ENCODE data around the gene SELENOW. TPM values are rescaled to one million over a fixed set of nuclear protein-coding genes. Genes with fewer than 3 reads are reported as not detected.
A peak's percentile ranks its signal among the peaks of the same experiment; 100 is the strongest.

SELENOW gene
- total and polyA plus RNA-seq, 2 of the 8 experiments (the other 6 are each of a cell fraction or from before 2014, with no cell fraction given), result 371 to 588 TPM

- TF ChIP-seq RBBP5 (IDR thresholded peaks at IDR 0.05; ENCODE audit: borderline replicate concordance, low read depth, low read length) (no peak), CBX8 (IDR thresholded peaks at IDR 0.05; ENCODE audit: borderline replicate concordance, low read depth, low read length) (no peak), SUZ12 (IDR thresholded peaks at IDR 0.05; ENCODE audit: low read length) (no peak), SP4 (IDR thresholded peaks at IDR 0.05; ENCODE audit: low read length) (no peak), MAFK (IDR thresholded peaks at IDR 0.05; ENCODE audit: low read depth, low read length) (no peak), BACH1 (IDR thresholded peaks at IDR 0.05; ENCODE audit: low read length) (no peak), SP2 (IDR thresholded peaks at IDR 0.05; ENCODE audit: low read length) (no peak), SIX5 (IDR thresholded peaks at IDR 0.05; ENCODE audit: low read depth, low read length) (no peak), RAD21 (IDR thresholded peaks at IDR 0.05 in 1 of 2, conservative IDR thresholded peaks at IDR 0.05 in 1 of 2; ENCODE audit: low read depth in 2 of 2, low read length in 2 of 2) (peak; percentile 58 to 74), BRCA1 (IDR thresholded peaks at IDR 0.05; ENCODE audit: low read depth, low read length) (no peak), CBX5 (IDR thresholded peaks at IDR 0.05; ENCODE audit: low read depth, low read length) (no peak), SIN3A (conservative IDR thresholded peaks at IDR 0.05 in 1 of 2, IDR thresholded peaks at IDR 0.05 in 1 of 2; ENCODE audit: low read depth in 1 of 2, low read length in 2 of 2) (0 out of 4 replicates have a peak, but pooled peaks of 1 of the 2 experiments have one; percentile 47), FOSL1 (IDR thresholded peaks at IDR 0.05; ENCODE audit: insufficient read depth, low read depth, low read length) (no peak), GABPA (IDR thresholded peaks at IDR 0.05; ENCODE audit: borderline replicate concordance, insufficient read depth, low read length) (peak; percentile 48; the same call in 1 of the 2 replicates), CHD1 (IDR thresholded peaks at IDR 0.05; ENCODE audit: low read depth, low read length) (no peak), SIRT6 (IDR thresholded peaks at IDR 0.05; ENCODE audit: low read length) (no peak), CTBP2 (IDR thresholded peaks at IDR 0.05; ENCODE audit: borderline replicate concordance, insufficient read depth, insufficient read length, low read length) (no peak), USF2 (IDR thresholded peaks at IDR 0.05; ENCODE audit: low read length) (no peak), TAF1 (IDR thresholded peaks at IDR 0.05; ENCODE audit: low read depth, low read length) (peak; percentile 56; the same call in 1 of the 2 replicates), EZH2 (IDR thresholded peaks at IDR 0.05; ENCODE audit: low read depth, low read length, severe bottlenecking) (no peak), E2F6 (IDR thresholded peaks at IDR 0.05) (no peak), NANOG (IDR thresholded peaks at IDR 0.05; ENCODE audit: insufficient read depth, low read depth, low read length, poor library complexity, severe bottlenecking) (no peak), POLR2AphosphoS5 (IDR thresholded peaks at IDR 0.05; ENCODE audit: low read depth, low read length) (0 out of 2 replicates have a peak, but pooled peaks have one; percentile 17), JUND (IDR thresholded peaks at IDR 0.05; ENCODE audit: low read length) (0 out of 2 replicates have a peak, but pooled peaks have one; percentile 46)
These were observed 11.9 kb downstream of the SELENOW start (continued) for GRCh38 chr19:47790398-47790814.

All from H1 (cell line).